ENCODE data around the gene PC.
A peak's percentile ranks its signal among the peaks of the same experiment; 100 is the strongest.

Gene PC

DNA sequence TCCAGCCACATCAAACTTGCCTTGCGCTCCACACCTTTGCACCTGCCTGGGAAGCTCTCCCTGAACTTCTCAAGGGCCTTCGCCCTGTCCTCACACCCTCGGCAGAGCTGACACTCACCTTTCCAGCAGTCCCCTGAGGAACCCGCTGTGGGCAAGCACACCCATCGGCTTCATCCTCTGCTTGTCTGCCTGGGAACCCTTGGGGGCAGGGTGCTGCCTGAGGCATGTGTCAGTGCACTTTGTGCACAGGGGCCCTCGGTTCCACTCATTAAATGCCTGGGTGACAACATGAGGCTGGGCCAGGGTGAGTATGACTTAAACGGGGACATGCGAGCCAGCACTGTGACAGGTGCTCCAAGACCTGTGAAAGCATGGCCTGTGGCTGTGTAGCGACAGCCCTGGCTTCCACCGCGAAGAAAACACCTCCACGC, 103.9 kb downstream of the PC start:
- H3K4me3 ChIP-seq, result no peak overlapping the region
- no peak overlapping the region for H3K27ac ChIP-seq
- TF ChIP-seq, protein P1, sequence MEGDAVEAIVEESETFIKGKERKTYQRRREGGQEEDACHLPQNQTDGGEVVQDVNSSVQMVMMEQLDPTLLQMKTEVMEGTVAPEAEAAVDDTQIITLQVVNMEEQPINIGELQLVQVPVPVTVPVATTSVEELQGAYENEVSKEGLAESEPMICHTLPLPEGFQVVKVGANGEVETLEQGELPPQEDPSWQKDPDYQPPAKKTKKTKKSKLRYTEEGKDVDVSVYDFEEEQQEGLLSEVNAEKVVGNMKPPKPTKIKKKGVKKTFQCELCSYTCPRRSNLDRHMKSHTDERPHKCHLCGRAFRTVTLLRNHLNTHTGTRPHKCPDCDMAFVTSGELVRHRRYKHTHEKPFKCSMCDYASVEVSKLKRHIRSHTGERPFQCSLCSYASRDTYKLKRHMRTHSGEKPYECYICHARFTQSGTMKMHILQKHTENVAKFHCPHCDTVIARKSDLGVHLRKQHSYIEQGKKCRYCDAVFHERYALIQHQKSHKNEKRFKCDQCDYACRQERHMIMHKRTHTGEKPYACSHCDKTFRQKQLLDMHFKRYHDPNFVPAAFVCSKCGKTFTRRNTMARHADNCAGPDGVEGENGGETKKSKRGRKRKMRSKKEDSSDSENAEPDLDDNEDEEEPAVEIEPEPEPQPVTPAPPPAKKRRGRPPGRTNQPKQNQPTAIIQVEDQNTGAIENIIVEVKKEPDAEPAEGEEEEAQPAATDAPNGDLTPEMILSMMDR (IDR thresholded peaks at IDR 0.05), result no peak
- H3K27me3 ChIP-seq, result no peaks in the 10 kb centered on the region
- H3K36me3 ChIP-seq, result peaks cover 0 to 51% (median 0%) of the 10 kb centered on the region in 3 donors
- peak in 1 of 2 donors; percentile 60 for DNase-seq
- intact Hi-C loops (cut with DNase I; ENCODE audit: low total_unique reads), result loop anchor here (10.0 kb wide), 1 partner anchor 101 kb away; the partner anchor contains the start of gene PC
- no peaks in the 10 kb centered on the region for H3K9me3 ChIP-seq
- H3K4me1 ChIP-seq, result peaks cover 4 to 14% (median 6%) of the 10 kb centered on the region in 4 donors

DNA sequence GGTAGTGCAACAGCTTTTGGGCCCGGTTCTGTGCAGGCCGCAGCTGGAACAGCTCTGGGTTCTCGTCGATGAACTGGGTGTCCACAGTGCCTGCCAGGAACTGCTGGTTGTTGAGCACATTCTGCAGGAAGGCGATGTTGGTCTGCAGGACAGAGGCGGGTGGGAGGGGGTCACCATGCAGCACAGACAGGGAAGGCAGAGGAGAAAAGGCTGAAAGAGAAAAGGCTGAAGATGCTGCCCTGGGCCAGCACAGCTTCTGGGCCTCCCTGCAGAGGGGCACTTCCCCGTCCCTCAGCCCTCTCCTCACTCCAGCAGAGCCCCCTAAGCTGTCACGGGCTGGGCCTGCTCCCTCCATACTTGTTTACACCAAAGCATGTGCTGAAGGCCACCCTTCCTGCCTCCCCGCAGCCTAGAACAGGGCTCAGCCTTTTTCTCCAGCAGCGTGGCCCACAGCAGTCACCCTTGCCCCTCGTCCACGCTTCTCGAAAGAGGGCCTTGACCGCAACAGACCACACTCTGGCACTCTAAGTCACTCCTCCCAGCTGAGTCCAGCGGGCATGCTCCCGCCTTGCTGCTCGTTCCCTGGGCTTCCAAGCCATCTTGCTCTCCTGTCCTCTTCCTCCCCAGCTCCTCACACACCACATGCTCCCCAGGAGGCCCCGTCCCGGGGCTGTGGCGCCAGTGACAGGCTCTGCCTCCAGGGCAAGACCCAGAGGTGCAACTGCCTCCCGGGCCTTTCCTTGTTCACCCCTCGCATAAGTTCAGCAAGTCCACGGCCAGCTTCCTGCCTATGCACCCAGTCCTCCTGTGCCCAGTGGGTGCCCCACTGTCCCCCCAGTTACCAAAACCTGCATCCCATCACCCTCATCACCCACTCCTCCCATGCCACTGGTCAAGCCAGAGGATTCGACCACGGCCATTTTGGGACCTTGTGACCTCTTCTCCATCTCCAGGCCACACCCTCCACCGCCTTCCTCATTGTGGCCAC, 104.6 kb downstream of the PC start:
- peaks cover 4 to 14% (median 6%) of the 10 kb centered on the region in 4 donors for H3K4me1 ChIP-seq
- no peak overlapping the region for H3K4me3 ChIP-seq
- H3K9me3 ChIP-seq, result no peaks in the 10 kb centered on the region
- DNase-seq, result peak in 1 of 2 donors; percentile 64
- no peak overlapping the region for H3K27ac ChIP-seq
- TF ChIP-seq, protein P1 (IDR thresholded peaks at IDR 0.05), result no peak
- H3K36me3 ChIP-seq, result peaks cover 0 to 51% (median 0%) of the 10 kb centered on the region in 3 donors
- intact Hi-C loops (cut with DNase I; ENCODE audit: low total_unique reads), result loop anchor here (10.0 kb wide), 1 partner anchor 101 kb away; the partner anchor contains the start of gene PC
- no peaks in the 10 kb centered on the region for H3K27me3 ChIP-seq

DNA sequence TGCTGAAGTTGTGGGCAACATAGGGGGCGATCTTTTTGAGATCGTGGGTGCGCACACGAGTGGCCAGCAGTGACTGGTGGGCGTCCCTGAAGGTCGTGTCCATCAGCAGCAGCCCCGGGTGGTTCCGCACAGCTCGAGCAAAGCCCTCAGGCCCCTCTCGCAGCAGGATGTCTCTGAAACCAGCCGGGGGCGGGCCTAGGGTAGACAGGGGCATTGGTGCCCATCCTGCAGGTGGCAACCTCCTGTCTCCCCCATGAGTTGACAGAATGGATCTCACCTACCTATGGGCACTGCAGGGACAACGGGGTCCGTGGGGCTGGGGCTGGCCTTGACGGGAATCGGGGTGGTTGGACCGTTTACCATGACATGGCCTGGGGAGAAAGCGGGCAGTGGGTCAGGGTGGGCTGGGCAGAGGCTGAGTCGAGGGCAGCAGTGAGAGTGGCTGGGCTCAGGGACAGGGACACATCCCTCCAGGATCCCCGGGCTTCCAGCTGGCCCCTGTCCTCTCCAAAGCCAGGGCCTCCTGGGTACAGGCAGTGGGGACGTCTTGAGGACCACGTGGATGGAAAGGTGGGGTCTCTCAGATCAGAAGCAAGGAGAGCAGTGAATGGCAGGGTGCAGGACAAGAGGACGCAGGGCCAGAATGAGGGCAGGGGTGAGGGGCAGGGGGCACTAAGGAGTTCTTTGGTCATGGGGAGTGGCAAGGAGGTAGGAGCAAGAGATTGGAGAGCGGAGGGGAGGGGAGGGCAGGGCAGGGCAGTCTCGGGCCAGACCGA, 105.5 kb downstream of the PC start:
- TF ChIP-seq, protein P1 (IDR thresholded peaks at IDR 0.05), result no peak
- H3K36me3 ChIP-seq, result peaks cover 0 to 53% (median under 1%) of the 10 kb centered on the region in 3 donors
- no peaks in the 10 kb centered on the region for H3K9me3 ChIP-seq
- no peak overlapping the region for H3K4me3 ChIP-seq
- H3K27ac ChIP-seq, result no peak overlapping the region
- intact Hi-C loops (cut with DNase I; ENCODE audit: low total_unique reads), result loop anchor here (10.0 kb wide), 1 partner anchor 102 kb away; the partner anchor contains the start of gene PC
- peaks cover 4 to 14% (median 6%) of the 10 kb centered on the region in 4 donors for H3K4me1 ChIP-seq
- peak in 1 of 2 donors; percentile 61 for DNase-seq
- H3K27me3 ChIP-seq, result no peaks in the 10 kb centered on the region

DNA sequence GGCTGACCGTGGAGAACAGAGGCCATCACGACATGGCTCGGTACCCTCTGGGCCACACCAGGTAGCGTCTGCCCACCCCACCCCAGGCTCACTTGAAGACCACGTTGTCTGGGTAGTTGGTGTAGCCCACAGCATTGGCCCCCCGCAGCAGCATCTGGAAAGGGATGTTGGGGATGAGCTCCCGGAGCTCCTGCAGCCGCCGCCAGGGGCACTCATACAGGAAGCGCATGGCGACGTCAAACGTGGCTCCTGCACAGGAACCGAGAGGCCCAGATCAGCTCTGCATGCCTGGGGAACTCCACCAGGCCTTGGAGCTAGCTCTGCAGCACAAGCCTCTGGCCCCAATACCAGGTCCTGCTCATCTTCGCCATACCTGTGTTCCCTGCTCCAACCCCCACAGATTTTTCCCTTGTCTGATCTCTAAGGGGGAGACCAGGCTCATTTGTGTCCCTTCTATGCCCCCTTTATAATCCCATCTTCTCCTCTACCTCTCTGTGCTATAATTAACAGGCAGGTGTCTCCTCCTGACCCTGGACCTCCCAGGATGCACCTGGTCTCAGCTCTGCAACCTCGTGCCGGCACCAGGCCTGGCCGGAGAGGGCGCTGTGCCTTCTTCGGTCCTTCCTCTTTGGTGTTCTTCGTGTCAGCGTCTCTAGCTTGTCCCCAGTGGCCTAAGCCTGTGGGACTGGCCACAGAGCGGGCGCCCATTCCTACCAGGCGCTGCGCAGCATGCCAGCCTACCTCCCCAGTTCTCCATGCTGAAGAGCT, 106.3 kb downstream of the PC start:
- intact Hi-C loops (cut with DNase I; ENCODE audit: low total_unique reads), result loop anchor here (10.0 kb wide), 1 partner anchor 103 kb away; the partner anchor contains the start of gene PC
- H3K9me3 ChIP-seq, result no peaks in the 10 kb centered on the region
- H3K36me3 ChIP-seq, result peaks cover 0 to 61% (median 3%) of the 10 kb centered on the region in 3 donors
- TF ChIP-seq, protein P1 (IDR thresholded peaks at IDR 0.05), result no peak
- no peak overlapping the region for H3K27ac ChIP-seq
- H3K27me3 ChIP-seq, result no peaks in the 10 kb centered on the region
- peak in 1 of 2 donors; percentile 51 for DNase-seq
- H3K4me1 ChIP-seq, result peaks cover 4 to 9% (median 6%) of the 10 kb centered on the region in 4 donors
- no peak overlapping the region for H3K4me3 ChIP-seq

Data from tibial artery (tissue), 4 donors.